IMR-90 (cell line): ENCODE results near the gene COPZ1.
A peak's percentile ranks its signal among the peaks of the same experiment; 100 is the strongest.

Source experiments
- BHLHE40 ChIP-seq: fragments of 150-350 bp; IDR thresholded peaks from 2 replicates; pipeline ENCODE4 v1.6.1; 2016; ENCODE audit warnings: mild to moderate bottlenecking, low read depth, low read length
- CEBPB ChIP-seq: IDR thresholded peaks from 2 replicates; pipeline ENCODE4 v1.6.1; 2012; ENCODE audit warnings: low read depth, low read length, improper control_type of control experiment
- CHD1 ChIP-seq: IDR thresholded peaks from 2 replicates; pipeline ENCODE4 v1.6.1; 2012; ENCODE audit warnings: low read depth, low read length, improper control_type of control experiment
- CTCF ChIP-seq: conservative IDR thresholded peaks from 2 replicates; pipeline ENCODE4 v1.5.1; 2012; ENCODE audit warnings: mild to moderate bottlenecking, low read depth, low read length, improper control_type of control experiment
- ELK1 ChIP-seq: fragments of 150-350 bp; IDR thresholded peaks from 2 replicates; pipeline ENCODE4 v1.6.1; 2016; ENCODE audit warnings: low read depth, mild to moderate bottlenecking, low read length, moderate library complexity, borderline replicate concordance
- MAFK ChIP-seq: IDR thresholded peaks from 2 replicates; pipeline ENCODE4 v1.6.1; 2012; ENCODE audit warnings: low read depth, low read length, improper control_type of control experiment
- MAZ ChIP-seq: IDR thresholded peaks from 2 replicates; pipeline ENCODE4 v1.6.1; 2012; ENCODE audit warnings: low read depth, mild to moderate bottlenecking, low read length, improper control_type of control experiment, moderate library complexity, borderline replicate concordance
- MXI1 ChIP-seq: IDR thresholded peaks from 2 replicates; pipeline ENCODE4 v1.6.1; 2012; ENCODE audit warnings: low read depth, mild to moderate bottlenecking, low read length, moderate library complexity, borderline replicate concordance
- NFE2L2 ChIP-seq: fragments of 150-350 bp; IDR thresholded peaks from 2 replicates; pipeline ENCODE4 v1.6.1; 2016; ENCODE audit warnings: low read depth, mild to moderate bottlenecking, low read length
- POLR2A ChIP-seq: IDR thresholded peaks from 2 replicates; pipeline ENCODE4 v1.6.1; 2012; ENCODE audit warnings: mild to moderate bottlenecking, low read depth, low read length
- RAD21 ChIP-seq: IDR thresholded peaks from 2 replicates; pipeline ENCODE4 v1.6.1; 2012; ENCODE audit warnings: low read length, improper control_type of control experiment
- RCOR1 ChIP-seq: IDR thresholded peaks from 2 replicates; pipeline ENCODE4 v1.6.1; 2012; ENCODE audit warnings: mild to moderate bottlenecking, low read length, improper control_type of control experiment; ENCODE audit not compliant: insufficient replicate concordance
- SMC3 ChIP-seq: fragments of 150-350 bp; IDR thresholded peaks from 2 replicates; pipeline ENCODE4 v1.6.1; 2016; ENCODE audit warnings: low read depth, mild to moderate bottlenecking, antibody characterized with exemption, low read length, moderate library complexity
- USF2 ChIP-seq: fragments of 150-350 bp; IDR thresholded peaks from 2 replicates; pipeline ENCODE4 v1.6.1; 2017; ENCODE audit warnings: mild to moderate bottlenecking, antibody characterized with exemption, low read length, low read depth

- peak; percentile 66 for TF ChIP-seq CTCF
- no peak for TF ChIP-seq POLR2A
- no peak for TF ChIP-seq USF2
- no peak for TF ChIP-seq RCOR1
- TF ChIP-seq CHD1 = no peak
- no peak for TF ChIP-seq MAZ
- peak; percentile 52 for TF ChIP-seq RAD21
- no peak for TF ChIP-seq NFE2L2
- no peak for TF ChIP-seq BHLHE40
- no peak for TF ChIP-seq MXI1
- TF ChIP-seq CEBPB = no peak
- peak; percentile 39 for TF ChIP-seq SMC3
- TF ChIP-seq MAFK = no peak
- TF ChIP-seq ELK1 = no peak
Observed at GRCh38 chr12:54394281-54394719, 69.4 kb downstream of the COPZ1 start.
